IgD-negative memory B cell (primary cell): Measurements from ENCODE around the gene GUCA1C. TPM values are rescaled to one million over a fixed set of nuclear protein-coding genes. Genes with fewer than 3 reads are reported as not detected.

Experiments used
- H3K27ac Mint-ChIP-seq, 3 donors: one replicate each; pipeline ENCODE4 v1.8.0; 2020 to 2022; ENCODE audit warnings: mild to moderate bottlenecking in 3 of 3, mixed read lengths in 3 of 3, moderate library complexity in 1 of 3
- H3K27me3 Mint-ChIP-seq: one replicate; pipeline ENCODE4 v1.8.0; 2021; ENCODE audit warnings: mixed read lengths
- H3K36me3 Mint-ChIP-seq: one replicate; pipeline ENCODE4 v1.8.0; 2020; ENCODE audit warnings: mild to moderate bottlenecking, mixed read lengths
- H3K4me1 Mint-ChIP-seq, 3 donors: one replicate each; pipeline ENCODE4 v1.8.0; 2020 to 2022; ENCODE audit warnings: mixed read lengths in 3 of 3, mild to moderate bottlenecking in 1 of 3
- H3K4me3 Mint-ChIP-seq, 4 donors: one replicate each; pipeline ENCODE4 v1.8.0; 2020 to 2022; ENCODE audit warnings: mild to moderate bottlenecking in 4 of 4, mixed read lengths in 4 of 4, moderate library complexity in 3 of 4
- H3K9me3 Mint-ChIP-seq, 3 donors: one replicate each; pipeline ENCODE4 v1.8.0; 2020 to 2021; ENCODE audit warnings: mixed read lengths in 3 of 3, mild to moderate bottlenecking in 1 of 3
- polyA plus RNA-seq: library from polyadenylated mRNA; unstranded; fragments of 300-500 nt; fragmentation: Illumina TruSeq; gene quantifications from one replicate; pipeline ENCODE4 v1.2.3, GENCODE V29; 2021

GUCA1C gene
- not detected for polyA plus RNA-seq

- H3K9me3 Mint-ChIP-seq: no peaks in the 10 kb centered on the region
- H3K27ac Mint-ChIP-seq: no peak within 1 kb of the TSS
- H3K27me3 Mint-ChIP-seq: peaks cover 3% of the 10 kb centered on the region
- H3K4me1 Mint-ChIP-seq: no peaks in the 10 kb centered on the region
- no peaks in the 10 kb centered on the region for H3K36me3 Mint-ChIP-seq
- no peak within 1 kb of the TSS for H3K4me3 Mint-ChIP-seq
Measured at GRCh38 chr3:108953700-108954099, at the start of gene GUCA1C. TSS of gene GUCA1C (minus strand) at chr3:108953879. CDS start at chr3:108953762, 117 bp downstream.

- no peak overlapping the region for H3K27ac Mint-ChIP-seq
- H3K36me3 Mint-ChIP-seq: no peaks in the 10 kb centered on the region
- H3K4me1 Mint-ChIP-seq: no peaks in the 10 kb centered on the region
Measured at GRCh38 chr3:108998436-108998835, 44.8 kb upstream of the GUCA1C start.

GRCh38 chr3:108985844-108986243 lies 32.2 kb upstream of the GUCA1C start:
- H3K4me1 Mint-ChIP-seq: peaks cover 0 to 2% (median 0%) of the 10 kb centered on the region in 3 donors
- no peak overlapping the region for H3K27ac Mint-ChIP-seq
- H3K27me3 Mint-ChIP-seq: peaks cover 8% of the 10 kb centered on the region
- H3K36me3 Mint-ChIP-seq: no peaks in the 10 kb centered on the region
- no peak overlapping the region for H3K4me3 Mint-ChIP-seq
- H3K9me3 Mint-ChIP-seq: no peaks in the 10 kb centered on the region

More at GRCh38 chr3:108998436-108998835, 44.8 kb upstream of the GUCA1C start:
- no peaks in the 10 kb centered on the region for H3K9me3 Mint-ChIP-seq
- H3K4me3 Mint-ChIP-seq: no peak overlapping the region
- no peaks in the 10 kb centered on the region for H3K27me3 Mint-ChIP-seq

- H3K4me3 Mint-ChIP-seq: no peak overlapping the region
- H3K27ac Mint-ChIP-seq: no peak overlapping the region
- H3K4me1 Mint-ChIP-seq: peaks cover 0 to 2% (median 0%) of the 10 kb centered on the region in 3 donors
- H3K27me3 Mint-ChIP-seq: peaks cover 11% of the 10 kb centered on the region
- H3K9me3 Mint-ChIP-seq: no peaks in the 10 kb centered on the region
- no peaks in the 10 kb centered on the region for H3K36me3 Mint-ChIP-seq
Measured at GRCh38 chr3:108983051-108983450, 29.4 kb upstream of the GUCA1C start.

GRCh38 chr3:108976058-108976457 lies 22.4 kb upstream of the GUCA1C start:
- no peak overlapping the region for H3K27ac Mint-ChIP-seq
- H3K27me3 Mint-ChIP-seq: peaks cover 3% of the 10 kb centered on the region
- no peaks in the 10 kb centered on the region for H3K9me3 Mint-ChIP-seq
- H3K36me3 Mint-ChIP-seq: peaks cover 1% of the 10 kb centered on the region
- H3K4me3 Mint-ChIP-seq: no peak overlapping the region
- peaks cover 0 to 4% (median 3%) of the 10 kb centered on the region in 3 donors for H3K4me1 Mint-ChIP-seq

GRCh38 chr3:108973019-108973418 lies 19.3 kb upstream of the GUCA1C start:
- Mint-ChIP-seq H3K4me1 (peaks cover 0 to 4% (median 3%) of the 10 kb centered on the region in 3 donors), H3K27ac (no peak overlapping the region), H3K27me3 (no peaks in the 10 kb centered on the region), H3K36me3 (peaks cover 1% of the 10 kb centered on the region), H3K9me3 (no peaks in the 10 kb centered on the region), H3K4me3 (no peak overlapping the region)

GRCh38 chr3:108972482-108972881 lies 18.8 kb upstream of the GUCA1C start:
- H3K4me3 Mint-ChIP-seq: no peak overlapping the region
- peaks cover 0 to 4% (median 3%) of the 10 kb centered on the region in 3 donors for H3K4me1 Mint-ChIP-seq
- H3K27ac Mint-ChIP-seq: no peak overlapping the region
- H3K27me3 Mint-ChIP-seq: no peaks in the 10 kb centered on the region
- H3K9me3 Mint-ChIP-seq: no peaks in the 10 kb centered on the region
- peaks cover 1% of the 10 kb centered on the region for H3K36me3 Mint-ChIP-seq

GRCh38 chr3:108970561-108970960 lies 16.9 kb upstream of the GUCA1C start:
- Mint-ChIP-seq H3K27ac (no peak overlapping the region), H3K9me3 (no peaks in the 10 kb centered on the region), H3K36me3 (peaks cover 3% of the 10 kb centered on the region), H3K27me3 (no peaks in the 10 kb centered on the region), H3K4me3 (no peak overlapping the region), H3K4me1 (peaks cover 0 to 4% (median 3%) of the 10 kb centered on the region in 3 donors)

- Mint-ChIP-seq H3K27ac (no peak overlapping the region), H3K4me3 (no peak overlapping the region), H3K9me3 (no peaks in the 10 kb centered on the region), H3K27me3 (no peaks in the 10 kb centered on the region), H3K4me1 (peaks cover 0 to 4% (median 1%) of the 10 kb centered on the region in 3 donors), H3K36me3 (peaks cover 2% of the 10 kb centered on the region)
Measured at GRCh38 chr3:108966773-108967172, 13.1 kb upstream of the GUCA1C start.

- Mint-ChIP-seq H3K4me3 (no peak overlapping the region), H3K36me3 (no peaks in the 10 kb centered on the region), H3K27ac (no peak overlapping the region), H3K27me3 (peaks cover 3% of the 10 kb centered on the region), H3K9me3 (no peaks in the 10 kb centered on the region), H3K4me1 (no peaks in the 10 kb centered on the region)
Measured at GRCh38 chr3:108959017-108959416, 5.3 kb upstream of the GUCA1C start.

- Mint-ChIP-seq H3K36me3 (no peaks in the 10 kb centered on the region), H3K27me3 (peaks cover 3% of the 10 kb centered on the region), H3K4me3 (no peak overlapping the region), H3K9me3 (no peaks in the 10 kb centered on the region), H3K27ac (no peak overlapping the region), H3K4me1 (no peaks in the 10 kb centered on the region)
Measured at GRCh38 chr3:108953210-108953609, 469 bp downstream of the GUCA1C start.

- Mint-ChIP-seq H3K27ac (no peak overlapping the region), H3K27me3 (peaks cover 3% of the 10 kb centered on the region), H3K36me3 (no peaks in the 10 kb centered on the region), H3K4me1 (peaks cover 0 to 3% (median 0%) of the 10 kb centered on the region in 3 donors), H3K9me3 (no peaks in the 10 kb centered on the region), H3K4me3 (no peak overlapping the region)
Measured at GRCh38 chr3:108951820-108952501, 1.7 kb downstream of the GUCA1C start.

- no peak overlapping the region for H3K4me3 Mint-ChIP-seq
- H3K4me1 Mint-ChIP-seq: peaks cover 0 to 3% (median 0%) of the 10 kb centered on the region in 3 donors
- H3K36me3 Mint-ChIP-seq: no peaks in the 10 kb centered on the region
Measured at GRCh38 chr3:108947855-108948254, 5.8 kb downstream of the GUCA1C start.

GRCh38 chr3:108946292-108947285 lies 7.1 kb downstream of the GUCA1C start:
- Mint-ChIP-seq H3K27ac (no peak overlapping the region), H3K4me1 (peaks cover 0 to 3% (median 0%) of the 10 kb centered on the region in 3 donors), H3K36me3 (no peaks in the 10 kb centered on the region), H3K4me3 (no peak overlapping the region), H3K27me3 (no peaks in the 10 kb centered on the region), H3K9me3 (no peaks in the 10 kb centered on the region)

More at GRCh38 chr3:108947855-108948254, 5.8 kb downstream of the GUCA1C start:
- Mint-ChIP-seq H3K9me3 (no peaks in the 10 kb centered on the region), H3K27me3 (no peaks in the 10 kb centered on the region), H3K27ac (no peak overlapping the region)

GRCh38 chr3:108940568-108941263 lies 13.0 kb downstream of the GUCA1C start:
- no peaks in the 10 kb centered on the region for H3K36me3 Mint-ChIP-seq
- no peaks in the 10 kb centered on the region for H3K9me3 Mint-ChIP-seq
- no peaks in the 10 kb centered on the region for H3K4me1 Mint-ChIP-seq
- H3K4me3 Mint-ChIP-seq: no peak overlapping the region
- no peaks in the 10 kb centered on the region for H3K27me3 Mint-ChIP-seq
- H3K27ac Mint-ChIP-seq: no peak overlapping the region
